ENCODE data around the gene MSTN. TPM values are rescaled to one million over a fixed set of nuclear protein-coding genes. Genes with fewer than 3 reads are reported as not detected.

Gene MSTN
- total and polyA plus RNA-seq, 2 donors (not counting 3 experiments of a cell fraction or from before 2014, with no cell fraction given), result 0.04 TPM; not detected in 1

- DNase-seq (ENCODE audit: low read depth, low spot score) (peak; percentile 12), FAIRE-seq (peak; percentile 31)
- Histone ChIP-seq H3K9ac (replicated peaks; ENCODE audit: extremely low read depth, insufficient read depth, low read length) (no peak overlapping the region), H3K36me3 (ENCODE audit: control insufficient read depth in 2 of 2, extremely low read depth in 1 of 2, insufficient read depth in 2 of 2, low read length in 2 of 2) (no peaks in the 10 kb centered on the region), H3K4me3 (replicated peaks in 1 of 3; ENCODE audit: insufficient read depth in 1 of 3, low read depth in 1 of 3, low read length in 3 of 3) (no peak overlapping the region), H3K9me3 (replicated peaks; ENCODE audit: control insufficient read depth, insufficient read depth, low read length) (no peaks in the 10 kb centered on the region), H4K20me1 (replicated peaks; ENCODE audit: control insufficient read depth, extremely low read depth, insufficient read depth, low read length) (no peaks in the 10 kb centered on the region), H3K4me1 (ENCODE audit: control insufficient read depth, extremely low read depth, insufficient read depth, low read length) (no peaks in the 10 kb centered on the region), H3K27me3 (ENCODE audit: control insufficient read depth in 2 of 2, insufficient read depth in 2 of 2, low read length in 2 of 2) (peaks cover 0 to 2% of the 10 kb centered on the region in 2 experiments), H3K27ac (ENCODE audit: insufficient read depth, low read depth, low read length) (no peak overlapping the region), H3K9me1 (replicated peaks; ENCODE audit: control insufficient read depth, extremely low read depth, insufficient read depth, low read length) (no peaks in the 10 kb centered on the region), H3K4me2 (ENCODE audit: insufficient read depth, low read length) (no peak overlapping the region), H2AFZ (ENCODE audit: low read depth, low read length) (no peak overlapping the region), H3K79me2 (ENCODE audit: control insufficient read depth, insufficient read depth, low read length) (no peaks in the 10 kb centered on the region)
- ChIA-PET CTCF (interaction anchor here (0.7 kb wide), 1 partner anchor 10 kb away, joined by 3 read pairs; no protein-coding TSS in a partner anchor), POLR2A (no interaction called here)
- dilution Hi-C loops (cut with MboI; ENCODE audit: extremely low pct_ligation_motif_present, low sequenced_read_pairs) (no loop called here), intact Hi-C loops (cut with micrococcal nuclease) (no loop called here)
- TF ChIP-seq POLR2AphosphoS5 (IDR thresholded peaks at IDR 0.05; ENCODE audit: insufficient read depth, low read depth, low read length) (no peak), GATA2 (IDR thresholded peaks at IDR 0.05; ENCODE audit: insufficient read depth, insufficient read length, low read depth, low read length) (no peak), EZH2 (IDR thresholded peaks at IDR 0.05; ENCODE audit: borderline replicate concordance, low read depth, low read length, severe bottlenecking) (no peak), MYC (IDR thresholded peaks at IDR 0.05; ENCODE audit: low read depth, low read length) (no peak), FOS (IDR thresholded peaks at IDR 0.05; ENCODE audit: borderline replicate concordance, insufficient read depth, low read length) (no peak), POLR2A (IDR thresholded peaks at IDR 0.05; ENCODE audit: low read depth, low read length) (no peak), MAX (IDR thresholded peaks at IDR 0.05; ENCODE audit: insufficient read depth, insufficient read length) (no peak), JUN (IDR thresholded peaks at IDR 0.05; ENCODE audit: borderline replicate concordance, insufficient read depth, insufficient read length, low read depth) (no peak), CTCF (IDR thresholded peaks at IDR 0.05; ENCODE audit: extremely low read depth in 1 of 2, insufficient read depth in 1 of 2, low read depth in 1 of 2, low read length in 2 of 2) (no peak)
- BruUV-seq (replicated peaks), result no TSS peak
Observed at GRCh38 chr2:190110131-190110530, 47.6 kb upstream of the MSTN start.

Measured in endothelial cell of umbilical vein (primary cell).